ENCODE data around the gene PARD6A.
A peak's percentile ranks its signal among the peaks of the same experiment; 100 is the strongest.

Gene PARD6A

DNA sequence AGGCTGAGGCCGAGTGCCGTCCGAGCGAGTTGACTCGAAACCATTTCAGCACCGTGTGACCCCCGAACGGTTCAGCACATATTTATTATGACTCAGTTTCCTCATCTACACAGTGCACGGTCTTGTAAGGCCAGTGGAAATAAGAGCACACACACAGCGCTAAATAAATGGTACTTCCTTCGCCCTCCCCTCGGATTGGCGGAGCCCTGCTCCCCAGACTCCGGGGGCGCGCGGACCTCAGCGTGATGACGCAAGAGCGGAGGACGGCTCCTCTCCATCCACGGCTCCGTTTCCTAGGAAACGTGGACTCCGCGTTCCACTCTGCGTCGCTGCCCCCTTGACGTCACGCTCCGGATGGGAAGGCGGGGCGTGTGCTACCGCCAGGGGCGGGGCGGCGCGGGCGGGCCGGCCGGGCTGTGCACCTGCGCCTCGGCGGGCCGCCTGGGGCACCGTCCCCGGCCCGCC is at the start of gene PARD6A:
Gene PARD6A, plus strand, starts transcription at position 397 of the 465 bp plus-strand sequence. CDS start 79 bp downstream, outside the sequence.
- DNase-seq: peak; percentile 93 to 97

DNA sequence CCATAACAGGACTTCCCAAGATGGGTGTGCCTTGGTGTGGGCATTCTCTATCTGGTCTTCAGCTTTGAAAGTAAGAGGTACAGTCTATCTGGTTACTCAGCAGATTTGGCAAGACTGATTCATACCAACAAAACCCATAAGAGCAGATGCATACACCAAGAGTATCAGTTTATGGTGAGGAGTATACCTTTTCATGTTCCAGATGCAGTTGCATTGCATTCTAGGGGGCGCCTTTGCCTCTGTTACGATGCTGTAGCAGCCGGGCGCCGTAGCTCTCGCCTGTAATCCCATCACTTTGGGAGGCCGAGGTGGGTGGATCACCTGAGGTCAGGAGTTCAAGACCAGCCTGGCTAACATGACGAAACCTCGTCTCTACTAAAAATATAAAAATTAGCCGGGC is 47.0 kb upstream of the PARD6A start:
- DNase-seq: no peak

DNA sequence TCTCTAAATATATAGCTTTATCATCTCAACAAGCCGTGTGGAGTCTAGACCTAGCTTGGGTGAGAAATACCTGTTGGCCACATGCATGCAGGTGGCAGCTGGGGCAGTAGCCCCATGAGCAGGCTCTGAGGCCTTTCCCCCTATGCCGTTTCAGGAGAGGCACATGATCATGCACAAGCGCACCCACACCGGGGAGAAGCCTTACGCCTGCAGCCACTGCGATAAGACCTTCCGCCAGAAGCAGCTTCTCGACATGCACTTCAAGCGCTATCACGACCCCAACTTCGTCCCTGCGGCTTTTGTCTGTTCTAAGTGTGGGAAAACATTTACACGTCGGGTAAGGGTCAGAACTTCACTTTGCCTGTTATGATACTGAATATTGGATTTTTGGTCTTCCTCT is 32.5 kb upstream of the PARD6A start:
- no peak for DNase-seq

DNA sequence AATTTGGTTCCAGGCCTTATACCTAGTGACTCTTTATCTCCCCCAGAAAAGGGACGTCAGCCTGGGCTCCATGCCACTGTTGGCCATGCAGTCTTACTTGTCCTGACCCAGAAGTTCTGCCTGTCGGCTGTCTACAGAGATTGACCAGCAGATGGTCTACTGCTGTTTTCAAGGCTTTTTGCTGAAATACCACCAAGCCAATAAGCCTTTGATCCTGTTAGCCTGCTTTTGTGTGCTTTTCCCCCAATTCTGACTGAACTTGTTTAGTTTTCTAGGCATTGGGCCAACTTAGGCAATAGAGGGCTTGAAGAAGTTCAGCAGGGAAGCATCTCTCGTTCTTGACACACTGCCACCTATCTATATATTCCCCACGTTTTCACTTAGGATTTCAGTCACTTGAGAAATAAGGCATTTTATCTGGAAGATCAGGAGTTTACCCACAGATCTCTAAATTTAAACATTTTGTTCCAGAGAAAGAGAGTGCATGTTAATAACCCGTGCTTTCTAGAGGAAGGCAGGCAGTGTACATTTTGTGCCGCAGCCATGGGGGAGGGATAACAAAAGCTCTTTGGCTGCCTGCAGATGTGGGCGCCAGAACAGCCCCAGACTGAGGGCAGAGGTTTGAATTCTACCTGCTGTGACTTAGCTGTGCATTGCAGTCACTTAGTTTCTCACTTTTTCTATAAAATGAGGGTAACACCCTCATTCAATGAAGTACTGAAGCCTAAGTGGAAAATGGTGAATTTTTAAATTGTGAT is 28.2 kb upstream of the PARD6A start:
- no peak for DNase-seq

DNA sequence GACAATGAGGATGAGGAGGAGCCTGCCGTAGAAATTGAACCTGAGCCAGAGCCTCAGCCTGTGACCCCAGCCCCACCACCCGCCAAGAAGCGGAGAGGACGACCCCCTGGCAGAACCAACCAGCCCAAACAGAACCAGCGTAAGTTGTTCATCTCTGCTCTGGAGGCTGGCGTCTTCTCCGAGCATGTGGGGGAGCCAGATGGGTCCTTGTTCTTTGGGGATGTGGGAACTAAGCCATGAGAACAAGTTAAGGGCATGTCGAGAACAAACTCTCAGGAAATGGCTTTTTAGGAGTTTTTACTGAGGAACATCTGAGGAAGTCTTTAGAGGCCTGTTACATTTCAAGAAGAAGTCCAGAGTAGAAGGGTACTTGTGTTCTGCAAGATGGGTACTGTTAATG is 24.0 kb upstream of the PARD6A start:
- no peak for DNase-seq

- DNase-seq: no peak
Measured at GRCh38 chr16:67637625-67638024, 23.1 kb upstream of the PARD6A start.

- peak; percentile 79 to 93 for DNase-seq
Measured at GRCh38 chr16:67641779-67642708, 18.7 kb upstream of the PARD6A start.

- DNase-seq: no peak
Measured at GRCh38 chr16:67644038-67644437, 16.7 kb upstream of the PARD6A start.

GRCh38 chr16:67645397-67646121 is 15.2 kb upstream of the PARD6A start:
- DNase-seq: no peak

- no peak for DNase-seq
Measured at GRCh38 chr16:67647111-67647651, 13.6 kb upstream of the PARD6A start.

DNA sequence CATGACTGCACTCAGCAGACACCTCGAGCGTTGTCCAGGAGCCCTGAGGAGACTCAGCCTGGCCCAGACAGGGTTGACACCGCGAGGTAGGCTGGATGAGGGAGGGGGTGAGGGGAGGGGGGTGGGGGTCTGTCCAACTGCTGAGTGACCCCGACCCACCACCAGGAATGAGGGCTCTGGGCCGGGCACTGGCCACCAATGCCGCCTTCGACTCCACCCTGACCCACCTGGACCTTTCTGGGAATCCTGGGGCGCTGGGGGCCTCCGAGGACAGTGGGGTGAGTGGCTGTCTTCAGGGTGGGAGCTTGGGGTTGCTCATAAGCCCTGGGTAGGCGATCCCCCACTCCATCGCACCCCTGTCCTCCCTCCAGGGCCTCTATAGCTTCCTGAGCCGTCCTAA is 13.1 kb upstream of the PARD6A start:
- no peak for DNase-seq

GRCh38 chr16:67648088-67648763 is 12.5 kb upstream of the PARD6A start:
- DNase-seq: no peak

GRCh38 chr16:67648764-67649407 is 11.9 kb upstream of the PARD6A start:
- no peak for DNase-seq

- no peak for DNase-seq
Measured at GRCh38 chr16:67649494-67649931, 11.2 kb upstream of the PARD6A start.

GRCh38 chr16:67650023-67650422 is 10.7 kb upstream of the PARD6A start:
- DNase-seq: no peak

DNA sequence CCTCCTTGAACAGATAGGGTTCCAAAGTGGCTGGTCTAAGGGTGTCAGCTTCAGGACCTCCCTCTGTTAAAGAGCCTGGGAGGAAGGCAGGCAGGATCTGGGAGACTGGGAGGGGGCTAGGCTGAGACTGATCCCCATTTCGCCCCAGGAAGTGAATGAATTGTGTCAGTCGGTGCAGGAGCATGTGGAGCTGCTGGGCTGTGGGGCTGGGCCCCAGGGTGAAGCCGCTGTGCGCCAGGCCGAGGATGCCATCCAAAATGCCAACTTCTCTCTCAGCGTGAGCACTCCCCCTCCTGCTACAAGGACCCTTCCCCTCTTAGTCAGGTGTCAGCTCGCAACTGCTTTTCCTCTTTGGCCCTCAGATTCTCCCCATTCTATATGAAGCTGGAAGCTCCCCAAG is 9.7 kb upstream of the PARD6A start:
- no peak for DNase-seq

- DNase-seq: no peak
Measured at GRCh38 chr16:67651847-67652246, 8.9 kb upstream of the PARD6A start.

DNA sequence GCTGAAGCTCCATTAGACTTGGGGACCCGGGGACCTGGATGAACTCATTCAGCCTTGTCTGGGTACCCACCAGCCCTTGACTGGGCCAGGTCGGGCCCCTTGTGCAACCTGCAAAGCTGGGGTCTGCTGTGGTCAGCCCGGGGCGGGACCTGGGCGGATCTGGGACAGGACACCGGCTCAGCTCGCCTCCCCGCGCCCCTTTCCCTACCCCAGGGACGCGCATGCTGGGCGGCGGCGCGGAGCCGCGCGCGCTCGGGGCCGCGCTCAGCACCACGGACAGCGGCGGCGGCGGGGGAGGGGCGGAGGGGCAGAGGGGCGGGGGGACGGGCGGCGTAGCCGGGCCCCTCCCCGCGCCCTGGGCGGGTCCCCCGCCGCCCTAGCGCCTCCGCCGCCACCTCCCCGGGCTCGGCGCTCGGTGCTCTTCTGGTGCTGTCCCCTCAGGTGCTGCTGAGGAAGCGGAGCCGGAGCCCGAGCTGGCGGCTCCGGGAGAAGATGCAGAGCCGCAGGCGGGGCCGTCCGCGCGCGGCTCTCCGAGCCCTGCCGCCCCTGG is 8.1 kb upstream of the PARD6A start:
- no peak for DNase-seq

- DNase-seq: no peak
Measured at GRCh38 chr16:67653128-67653788, 7.5 kb upstream of the PARD6A start.

DNA sequence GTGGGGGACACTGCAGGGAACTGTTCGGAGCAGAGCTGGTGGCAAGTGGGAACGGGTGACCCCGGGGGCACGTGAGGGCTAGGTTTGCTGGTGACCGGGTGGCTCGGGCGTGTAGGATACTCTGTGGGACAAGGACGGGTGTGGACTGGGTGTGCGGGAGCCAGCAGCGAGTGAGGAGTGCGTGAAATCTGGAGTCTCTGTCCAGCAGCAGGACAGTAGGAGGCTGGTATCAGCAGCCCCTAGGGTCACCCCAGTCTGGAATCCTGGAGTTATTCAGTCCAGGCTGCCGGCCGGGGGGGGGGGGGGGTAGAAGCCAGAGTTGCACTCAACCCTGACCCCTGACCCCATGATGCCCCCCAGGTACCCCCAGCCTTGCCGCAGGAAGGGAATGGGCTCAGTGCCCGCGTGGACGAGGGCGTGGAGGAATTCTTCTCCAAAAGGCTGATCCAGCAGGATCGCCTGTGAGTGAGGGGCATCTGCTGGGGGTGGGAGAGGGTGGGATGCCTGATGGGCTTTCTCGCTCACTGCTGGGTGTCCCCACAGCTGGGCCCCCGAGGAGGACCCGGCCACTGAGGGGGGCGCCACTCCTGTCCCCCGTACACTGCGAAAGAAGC is 6.9 kb upstream of the PARD6A start:
- no peak for DNase-seq
